GM12892 (cell line): Measurements from ENCODE around the gene ACR.

Source experiments
- POLR2A ChIP-seq: IDR thresholded peaks from 2 replicates; pipeline ENCODE4 v1.6.1; 2011; ENCODE audit warnings: low read depth, low read length, control low read depth
- POLR2AphosphoS5 ChIP-seq: IDR thresholded peaks from 2 replicates; pipeline ENCODE4 v1.6.1; 2011; ENCODE audit warnings: low read depth, low read length, control low read depth

DNA sequence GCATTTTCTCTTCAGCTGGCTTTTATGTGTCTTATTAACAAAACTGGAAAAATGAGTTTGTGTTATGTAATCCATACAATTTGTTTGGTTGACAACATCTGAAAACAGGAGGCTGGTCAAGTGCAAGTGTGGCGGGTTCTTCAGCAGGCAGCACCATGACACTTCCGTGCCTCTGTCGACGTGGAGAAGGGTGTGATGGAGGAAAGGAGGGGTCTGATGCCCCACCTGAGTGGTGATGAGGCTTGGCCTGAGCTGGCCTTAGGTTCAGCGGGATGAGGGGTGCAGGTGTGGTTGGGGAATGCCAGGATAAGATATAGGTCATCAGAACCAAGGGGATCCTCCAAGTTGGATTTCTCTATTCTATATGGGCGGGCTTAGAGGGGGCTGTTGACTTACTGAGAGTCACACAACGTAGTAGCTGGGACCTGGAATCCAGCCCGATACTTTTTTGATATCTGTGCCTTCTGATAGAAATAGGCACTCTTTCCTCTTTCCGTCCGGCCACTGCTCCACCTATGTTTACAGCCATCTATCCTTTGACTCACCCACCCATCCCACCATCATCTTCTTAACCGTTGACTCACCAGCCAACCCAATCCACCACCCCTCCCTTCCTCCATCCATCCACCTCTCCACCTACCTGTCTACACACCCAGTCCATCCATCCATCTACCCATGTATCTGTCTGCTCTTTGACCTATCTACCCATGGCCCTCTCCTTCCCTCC is 36.4 kb upstream of the ACR start:
- TF ChIP-seq POLR2A (no peak), POLR2AphosphoS5 (no peak)
